Islet precursor cell (in vitro differentiated cells): Measurements from ENCODE around the gene RYR2.

Source experiments
- DNase-seq: peaks from one replicate; pipeline ENCODE4 v3.0.0-alpha.2; 2018

Gene RYR2

GRCh38 chr1:237041795-237042525 is at the start of gene RYR2:
Gene RYR2 (plus strand): TSS chr1:237042184. CDS start chr1:237042522, 338 bp downstream.
- DNase-seq = peak; percentile 87

GRCh38 chr1:236992449-236992848 is 49.5 kb upstream of the RYR2 start:
- no peak for DNase-seq

- no peak for DNase-seq
These were observed 47.5 kb upstream of the RYR2 start for GRCh38 chr1:236994450-236994849.

- no peak for DNase-seq
These were observed 44.6 kb upstream of the RYR2 start for GRCh38 chr1:236997361-236997760.

GRCh38 chr1:236997882-236998281 is 44.1 kb upstream of the RYR2 start:
- peak; percentile 80 for DNase-seq

GRCh38 chr1:236998546-236998945 is 43.4 kb upstream of the RYR2 start:
- no peak for DNase-seq

GRCh38 chr1:237000191-237000590 is 41.8 kb upstream of the RYR2 start:
- no peak for DNase-seq

GRCh38 chr1:237003516-237003915 is 38.5 kb upstream of the RYR2 start:
- no peak for DNase-seq

- DNase-seq = no peak
These were observed 37.9 kb upstream of the RYR2 start, which contains the start of gene MT1HL1 for GRCh38 chr1:237004116-237004515. Gene MT1HL1 (minus strand): TSS chr1:237004441. CDS start chr1:237004372, 69 bp downstream.

GRCh38 chr1:237005674-237006073 is 36.3 kb upstream of the RYR2 start:
- DNase-seq = no peak

GRCh38 chr1:237007147-237007881 is 34.7 kb upstream of the RYR2 start:
- DNase-seq = no peak

GRCh38 chr1:237009611-237010010 is 32.4 kb upstream of the RYR2 start:
- no peak for DNase-seq

- DNase-seq = no peak
These were observed 30.6 kb upstream of the RYR2 start for GRCh38 chr1:237011432-237011831.

GRCh38 chr1:237012361-237012760 is 29.6 kb upstream of the RYR2 start:
- DNase-seq = no peak

- no peak for DNase-seq
These were observed 29.1 kb upstream of the RYR2 start for GRCh38 chr1:237012788-237013383.

- DNase-seq = no peak
These were observed 28.4 kb upstream of the RYR2 start for GRCh38 chr1:237013608-237014007.

- DNase-seq = no peak
These were observed 25.4 kb upstream of the RYR2 start for GRCh38 chr1:237016626-237017025.

GRCh38 chr1:237018896-237019295 is 23.1 kb upstream of the RYR2 start:
- DNase-seq = no peak

- DNase-seq = no peak
These were observed 16.5 kb upstream of the RYR2 start for GRCh38 chr1:237025358-237026074.

GRCh38 chr1:237029240-237029639 is 12.7 kb upstream of the RYR2 start:
- DNase-seq = no peak

GRCh38 chr1:237029850-237030535 is 12.0 kb upstream of the RYR2 start:
- DNase-seq = no peak

GRCh38 chr1:237031480-237031879 is 10.5 kb upstream of the RYR2 start:
- peak; percentile 77 for DNase-seq

- DNase-seq = peak; percentile 82
These were observed 10.0 kb upstream of the RYR2 start for GRCh38 chr1:237032029-237032428.
